MCF 10A (cell line): Measurements from ENCODE around the gene SHC2. TPM values are rescaled to one million over a fixed set of nuclear protein-coding genes. Genes with fewer than 3 reads are reported as not detected.
A peak's percentile ranks its signal among the peaks of the same experiment; 100 is the strongest.

Experiments
- BruUV-seq: library from RNA; stranded (reverse); fragments of 400-500 nt; replicated peaks from 2 replicates; lab custom pipeline; 2021; lab: Mats Ljungman, UMichigan
- CTCF ChIA-PET: fragments of 300-600 bp; sonication (Branson Sonifier 250); formaldehyde crosslinking; extraction: SDS; loops from one replicate; lab custom pipeline; 2021; ENCODE audit warnings: antibody characterized with exemption, inconsistent platforms; lab: Yijun Ruan, JAX
- POLR2A ChIA-PET: fragments of 300-600, 350-650 bp; sonication (Branson Sonifier 250); formaldehyde crosslinking; extraction: SDS; loops from one replicate; lab custom pipeline; 2020; ENCODE audit warnings: antibody characterized with exemption, inconsistent platforms; lab: Yijun Ruan, JAX
- DNase-seq: peaks from one replicate; pipeline ENCODE4 v3.0.0-alpha.2; 2018; ENCODE audit not compliant: unreplicated experiment
- H3K27ac Mint-ChIP-seq: one replicate; pipeline ENCODE4 v1.8.0; 2022; ENCODE audit warnings: mild to moderate bottlenecking, low read depth, mixed read lengths; ENCODE audit not compliant: unreplicated experiment
- H3K27me3 Mint-ChIP-seq: one replicate; pipeline ENCODE4 v1.8.0; 2022; ENCODE audit warnings: mixed read lengths; ENCODE audit not compliant: insufficient read depth, unreplicated experiment
- H3K36me3 Mint-ChIP-seq: one replicate; pipeline ENCODE4 v1.8.0; 2022; ENCODE audit warnings: mild to moderate bottlenecking, moderate library complexity, mixed read lengths; ENCODE audit not compliant: insufficient read depth, unreplicated experiment
- H3K4me1 Mint-ChIP-seq: one replicate; pipeline ENCODE4 v1.8.0; 2022; ENCODE audit warnings: mixed read lengths; ENCODE audit not compliant: insufficient read depth, unreplicated experiment
- H3K4me3 Mint-ChIP-seq: one replicate; pipeline ENCODE4 v1.8.0; 2022; ENCODE audit warnings: mild to moderate bottlenecking, moderate library complexity, mixed read lengths; ENCODE audit not compliant: unreplicated experiment
- H3K9me3 Mint-ChIP-seq: one replicate; pipeline ENCODE4 v1.8.0; 2022; ENCODE audit warnings: mixed read lengths; ENCODE audit not compliant: unreplicated experiment
- CTCF ChIP-seq: fragments of 200-600 bp; IDR thresholded peaks from one replicate; pipeline ENCODE4 v1.8.0; 2022; ENCODE audit warnings: antibody characterized with exemption, mild to moderate bottlenecking; ENCODE audit not compliant: unreplicated experiment
- intact Hi-C: fragments of 100-400 bp; cut with micrococcal nuclease; formaldehyde crosslinking; loops from 2 replicates; pipeline ENCODE4 v1.14.1; 2022
- total RNA-seq: library from RNA; stranded (reverse); gene quantifications from 2 replicates; pipeline ENCODE4 v1.2.3, GENCODE V29; 2022

SHC2 gene
- total RNA-seq, 1 experiment from 2014 or later = 0.77 TPM

GRCh38 chr19:488505-489417 lies 27.9 kb upstream of the SHC2 start:
- peaks cover 6% of the 10 kb centered on the region for H3K4me1 Mint-ChIP-seq
- TF ChIP-seq CTCF = no peak
- H3K9me3 Mint-ChIP-seq = peaks cover 5% of the 10 kb centered on the region
- H3K27ac Mint-ChIP-seq = peak overlapping the region; percentile 59
- ChIA-PET POLR2A (interaction anchor here (0.6 to 1.6 kb wide), 8 partner anchors 14 to 145 kb away, joined by 3 to 14 read pairs (median 4); partner anchors contain the start of gene TPGS1), CTCF (interaction anchor here (0.6 to 0.7 kb wide), 2 partner anchors 10 to 92 kb away, joined by 4 to 6 read pairs; no protein-coding TSS in a partner anchor)
- intact Hi-C loops = loop anchor here (2.0 kb wide), 1 partner anchor 18 kb away; the partner anchor contains the start of gene TPGS1
- peak; percentile 93 for DNase-seq
- peak overlapping the region; percentile 72 for H3K4me3 Mint-ChIP-seq
- H3K27me3 Mint-ChIP-seq = no peaks in the 10 kb centered on the region
- peaks cover 5% of the 10 kb centered on the region for H3K36me3 Mint-ChIP-seq
- BruUV-seq = TSS peak; percentile 78

DNA sequence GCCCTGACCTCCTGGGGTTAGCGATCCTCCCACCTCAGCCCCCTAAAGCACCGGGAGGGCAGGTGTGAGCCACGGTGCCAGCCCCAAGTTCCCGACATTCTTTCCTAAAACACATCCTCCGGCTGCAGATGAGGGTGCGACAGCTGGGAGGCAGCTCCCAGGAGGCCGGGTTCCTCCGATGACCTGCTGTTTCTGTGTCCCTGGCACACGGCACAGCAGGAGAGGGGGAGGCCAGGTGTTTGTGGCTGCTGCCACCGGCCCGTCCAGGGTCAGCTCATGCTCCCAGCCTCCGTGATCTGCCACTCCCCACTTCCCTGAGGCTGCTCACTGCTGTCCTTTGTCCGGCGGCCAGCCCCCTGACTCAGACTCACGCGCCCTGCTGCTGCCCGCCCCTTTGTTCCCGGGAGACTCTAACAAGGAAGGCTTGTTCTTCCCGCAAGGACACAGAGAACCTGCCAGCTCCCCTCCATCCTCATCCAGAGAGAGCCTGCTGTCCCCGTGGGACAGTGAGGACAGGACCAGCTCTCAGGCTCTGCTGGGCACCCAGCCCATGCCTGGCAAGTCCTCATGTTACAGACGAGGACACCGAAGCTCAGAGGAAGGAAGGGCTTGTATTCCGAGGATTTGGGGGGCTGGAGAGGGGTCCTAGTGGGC lies 24.9 kb upstream of the SHC2 start:
- intact Hi-C loops = no loop called here
- H3K36me3 Mint-ChIP-seq = peaks cover 1% of the 10 kb centered on the region
- no TSS peak for BruUV-seq
- H3K4me1 Mint-ChIP-seq = peaks cover 6% of the 10 kb centered on the region
- no peak for TF ChIP-seq CTCF
- no peaks in the 10 kb centered on the region for H3K27me3 Mint-ChIP-seq
- peak overlapping the region; percentile 62 for H3K4me3 Mint-ChIP-seq
- ChIA-PET POLR2A (interaction anchor here (0.9 to 1.1 kb wide), 2 partner anchors 23 to 98 kb away, joined by 3 to 5 read pairs; no protein-coding TSS in a partner anchor), CTCF (interaction anchor here (1.2 kb wide), 1 partner anchor 25 kb away, joined by 3 read pairs; no protein-coding TSS in a partner anchor)
- peaks cover 18% of the 10 kb centered on the region for H3K9me3 Mint-ChIP-seq
- DNase-seq = peak; percentile 19
- H3K27ac Mint-ChIP-seq = peak overlapping the region; percentile 23

DNA sequence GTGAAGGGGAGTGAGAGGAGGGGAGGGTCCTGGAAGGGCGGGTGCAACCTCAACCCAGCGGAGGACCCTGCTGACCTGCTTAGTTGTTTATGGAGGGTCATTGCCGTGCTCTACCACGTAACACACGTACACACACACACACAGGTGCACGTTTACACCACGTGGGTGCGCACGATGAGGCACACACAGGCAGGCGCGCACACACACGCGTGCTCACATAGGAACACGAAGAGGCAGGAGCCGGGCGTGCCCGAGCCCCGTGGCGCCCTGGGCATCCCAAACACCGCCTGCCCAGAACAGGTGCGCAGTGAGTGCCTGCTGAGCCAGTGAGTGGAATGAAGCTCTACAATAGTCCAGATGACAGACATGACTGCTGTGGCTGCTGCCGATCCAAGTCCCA lies 24.2 kb upstream of the SHC2 start:
- peaks cover 6% of the 10 kb centered on the region for H3K4me1 Mint-ChIP-seq
- POLR2A ChIA-PET = interaction anchor here (0.9 to 1.1 kb wide), 2 partner anchors 23 to 97 kb away, joined by 3 to 5 read pairs; no protein-coding TSS in a partner anchor
- H3K27me3 Mint-ChIP-seq = no peaks in the 10 kb centered on the region
- peaks cover 24% of the 10 kb centered on the region for H3K9me3 Mint-ChIP-seq
- no peak for DNase-seq
- H3K4me3 Mint-ChIP-seq = no peak overlapping the region
- no TSS peak for BruUV-seq
- H3K36me3 Mint-ChIP-seq = peaks cover 8% of the 10 kb centered on the region
- intact Hi-C loops = no loop called here
- CTCF ChIA-PET = no interaction called here
- TF ChIP-seq CTCF = no peak
- no peak overlapping the region for H3K27ac Mint-ChIP-seq
